Cardiac ventricle fibroblast (primary cell): Measurements from ENCODE around the gene CNTD1. TPM values are rescaled to one million over a fixed set of nuclear protein-coding genes. Genes with fewer than 3 reads are reported as not detected.

Experiments used
- total RNA-seq: library from RNA; depleted of rRNA; stranded (reverse); fragments of >200 nt; gene quantifications from 2 replicates; pipeline ENCODE4 v1.2.3, GENCODE V29; 2015

CNTD1 gene
- total RNA-seq: not detected in 2 replicates

DNA sequence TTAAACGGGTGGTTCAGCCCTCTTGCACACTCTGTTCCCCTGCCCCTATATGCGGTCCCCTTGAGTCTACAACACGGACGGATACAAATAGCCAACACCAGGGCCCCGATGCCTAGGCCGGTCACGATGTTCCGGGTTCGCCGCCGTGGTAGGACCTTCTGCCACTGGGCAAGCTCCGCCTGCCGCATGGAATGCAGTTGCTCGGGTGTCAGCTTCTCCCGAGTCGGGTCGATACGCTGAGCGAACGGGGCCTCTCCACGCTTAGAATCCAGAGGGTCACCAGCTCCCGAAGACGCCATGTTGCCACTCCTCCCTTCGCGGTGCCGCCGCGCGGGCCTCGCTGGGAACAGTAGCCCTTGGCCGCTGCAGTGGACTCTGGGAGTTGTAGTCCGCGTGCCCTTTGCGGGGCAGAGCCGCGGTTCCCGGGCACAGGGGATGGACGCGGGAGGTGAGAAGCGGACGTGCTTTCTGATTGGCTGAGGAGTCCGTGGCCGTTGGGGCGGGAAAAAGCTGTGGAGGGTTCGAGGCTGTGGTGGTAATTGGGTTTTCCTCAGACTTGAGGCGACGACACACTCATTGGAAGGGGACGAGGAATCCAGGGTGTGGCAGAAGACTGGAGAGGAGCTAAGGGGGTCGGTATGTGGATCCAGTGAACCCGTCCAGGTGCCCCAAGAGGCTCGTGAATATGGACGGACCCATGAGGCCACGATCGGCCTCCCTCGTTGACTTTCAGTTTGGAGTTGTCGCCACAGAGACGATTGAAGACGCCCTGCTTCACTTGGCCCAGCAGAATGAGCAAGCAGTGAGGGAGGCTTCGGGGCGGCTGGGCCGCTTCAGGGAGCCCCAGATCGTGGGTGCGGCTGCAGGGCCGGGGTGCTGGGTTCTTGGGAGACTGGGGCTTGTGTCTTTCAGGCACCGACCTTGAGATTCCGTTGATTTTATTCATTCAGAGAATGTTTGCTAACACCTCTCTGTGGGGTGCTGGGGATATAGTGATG, at the start of gene CNTD1, which contains the start of gene COA3:
CNTD1 (plus strand) TSS at position 479 of the 998 bp plus-strand sequence; CDS start at position 686, 207 bp downstream.
COA3 (minus strand) TSS at position 322 of the 998 bp plus-strand sequence; CDS start at position 299, 23 bp downstream.

GRCh38 chr17:42760652-42761581, 37.7 kb upstream of the CNTD1 start, which contains the start of gene RAMP2:
Gene RAMP2 (plus strand): TSS chr17:42761227. CDS start chr17:42761262, 35 bp downstream.

DNA sequence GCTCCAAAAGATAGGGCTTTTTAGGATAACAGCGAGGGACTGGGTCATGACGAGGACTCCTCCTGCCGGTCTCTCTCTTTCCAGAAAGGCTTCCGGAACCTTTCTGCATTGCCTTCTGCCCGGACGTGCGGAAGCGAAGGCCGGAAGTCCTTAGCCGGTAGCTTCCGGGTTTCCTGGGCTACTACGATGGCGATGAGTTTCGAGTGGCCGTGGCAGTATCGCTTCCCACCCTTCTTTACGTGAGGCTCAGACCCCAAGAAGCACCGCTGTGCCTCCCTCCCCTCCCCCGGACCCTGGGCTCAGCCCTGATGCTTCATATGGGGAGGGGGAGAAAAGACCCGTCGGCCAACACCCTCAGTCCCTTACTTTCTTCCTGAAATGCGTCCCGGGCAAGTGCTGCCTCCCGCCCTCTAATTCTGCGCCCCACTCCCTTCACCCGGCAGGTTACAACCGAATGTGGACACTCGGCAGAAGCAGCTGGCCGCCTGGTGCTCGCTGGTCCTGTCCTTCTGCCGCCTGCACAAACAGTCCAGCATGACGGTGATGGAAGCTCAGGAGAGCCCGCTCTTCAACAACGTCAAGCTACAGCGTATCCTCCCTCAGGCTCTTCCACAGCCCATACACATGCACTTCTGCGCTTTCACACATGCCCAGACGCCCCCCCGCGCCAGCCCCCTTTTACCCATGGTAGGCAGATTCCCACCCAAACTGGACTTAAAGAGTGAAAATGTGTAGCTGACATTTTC, 25.2 kb upstream of the CNTD1 start, which contains the start of gene VPS25:
VPS25 (plus strand) TSS at position 160 of the 746 bp plus-strand sequence; CDS start at position 187, 27 bp downstream.

DNA sequence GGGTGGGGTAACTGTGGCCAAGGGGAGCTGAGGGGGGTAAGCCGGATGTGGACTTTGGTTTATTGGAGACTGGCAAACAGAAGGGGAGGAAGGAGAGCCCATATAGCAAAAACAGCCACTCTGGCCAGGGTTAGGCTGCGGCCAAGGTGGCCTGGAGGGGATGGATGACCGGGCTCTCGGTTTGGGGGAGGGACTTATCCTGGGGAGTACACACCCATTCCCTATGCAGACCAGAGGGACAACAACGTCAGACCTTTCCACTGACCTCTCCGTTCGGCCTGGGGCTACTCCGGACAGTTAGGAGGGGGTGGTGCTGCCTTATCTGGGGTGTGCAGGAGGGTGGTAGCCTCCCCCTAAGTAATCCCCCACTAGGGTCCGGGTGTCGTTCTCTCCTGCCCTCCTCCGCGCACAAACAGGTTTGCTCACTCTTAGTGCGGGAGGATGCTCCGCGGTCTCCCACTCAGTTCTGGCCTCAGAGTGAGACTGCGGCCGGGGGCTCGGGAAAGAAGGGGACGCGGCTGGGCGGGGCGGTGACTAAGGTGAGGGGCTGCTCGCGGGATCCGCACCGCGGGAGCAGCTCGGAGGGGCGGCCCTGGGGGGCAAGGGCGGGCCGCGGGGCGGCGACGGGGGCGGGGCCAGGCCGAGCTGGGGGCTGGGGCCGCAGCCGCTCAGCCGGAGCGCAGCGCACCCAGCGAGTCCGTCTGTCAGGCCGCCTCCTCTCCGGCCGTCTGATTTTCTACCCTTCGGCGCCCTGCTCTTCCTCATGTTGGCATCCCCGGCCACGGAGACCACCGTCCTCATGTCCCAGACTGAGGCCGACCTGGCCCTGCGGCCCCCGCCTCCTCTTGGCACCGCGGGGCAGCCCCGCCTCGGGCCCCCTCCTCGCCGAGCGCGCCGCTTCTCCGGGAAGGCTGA, 18.5 kb upstream of the CNTD1 start, which contains the start of gene WNK4:
WNK4 (plus strand) TSS at position 675 of the 915 bp plus-strand sequence; CDS start at position 764, 89 bp downstream.

DNA sequence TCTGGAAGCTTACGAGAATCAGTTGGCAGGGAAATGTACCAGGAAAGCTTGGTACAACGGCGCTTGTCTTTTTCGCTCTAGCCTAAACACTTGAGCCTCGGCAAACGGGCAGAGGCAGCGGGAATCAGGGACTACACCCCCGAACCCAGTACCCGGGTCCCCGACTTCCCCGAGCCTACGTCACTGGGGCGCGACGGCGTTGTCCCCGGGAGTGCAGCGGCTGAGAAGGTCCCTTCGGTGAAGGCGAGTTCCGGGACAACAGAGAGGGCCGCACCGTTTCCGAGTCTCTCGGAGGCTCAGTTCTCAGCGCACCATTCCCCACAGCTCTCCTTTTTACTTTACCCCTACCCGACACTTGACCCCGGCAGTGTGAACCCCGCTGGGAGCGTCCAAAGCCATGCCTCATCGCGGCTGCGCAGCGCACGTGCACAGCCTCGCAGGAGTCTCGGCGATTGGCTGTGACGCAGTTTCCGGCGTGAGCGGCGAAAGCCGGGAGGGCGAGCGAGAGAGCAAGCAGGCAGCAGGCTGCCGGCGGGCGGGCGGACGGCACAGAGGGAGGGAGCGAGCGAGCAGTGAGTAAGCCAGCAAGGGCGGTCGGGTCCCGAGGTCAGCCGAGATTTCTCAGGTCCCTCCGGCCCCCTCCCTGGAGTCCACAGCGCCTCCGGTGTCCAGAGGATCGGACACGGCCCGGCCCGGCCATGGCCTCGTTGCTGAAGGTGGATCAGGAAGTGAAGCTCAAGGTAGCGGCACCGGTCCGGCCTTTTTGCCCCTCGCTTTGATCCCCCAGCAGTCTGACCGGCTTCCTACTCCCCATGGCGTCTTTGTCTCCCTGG, 34.5 kb downstream of the CNTD1 start, which contains the start of gene PSME3:
PSME3 (plus strand) TSS at position 464 of the 833 bp plus-strand sequence; CDS start at position 699, 235 bp downstream.

GRCh38 chr17:42844271-42844670, 45.6 kb downstream of the CNTD1 start, which contains the start of gene AOC2:
Gene AOC2 (plus strand): TSS chr17:42844580. CDS start chr17:42844627, 47 bp downstream.

GRCh38 chr17:42850954-42851353, 52.3 kb downstream of the CNTD1 start, which contains the start of gene AOC3:
Gene AOC3 (plus strand): TSS chr17:42851199. CDS start chr17:42851344, 145 bp downstream.

Other genes with a start within 250 kb of the CNTD1 start
- gene HSD17B1, start 245.9 kb upstream of the CNTD1 start, total RNA-seq: 0.10 and 1.6 TPM in 2 replicates
- 23.0 and 25.2 TPM in 2 replicates for gene COASY, start 236.7 kb upstream of the CNTD1 start, total RNA-seq
- gene MLX, start 231.8 kb upstream of the CNTD1 start, total RNA-seq: 23.6 and 29.6 TPM in 2 replicates
- gene PSMC3IP, start 221.1 kb upstream of the CNTD1 start, total RNA-seq: 0.64 and 0.81 TPM in 2 replicates
- 42.9 and 44.5 TPM in 2 replicates for gene RETREG3, start 189.5 kb upstream of the CNTD1 start, total RNA-seq
- 21.8 and 25.5 TPM in 2 replicates for gene TUBG1, start 189.2 kb upstream of the CNTD1 start, total RNA-seq
- gene TUBG2, start 139.6 kb upstream of the CNTD1 start, total RNA-seq: 7.3 and 9.0 TPM in 2 replicates
- gene PLEKHH3, start 121.9 kb upstream of the CNTD1 start, total RNA-seq: 14.2 and 16.8 TPM in 2 replicates
- gene CCR10, start 117.0 kb upstream of the CNTD1 start, total RNA-seq: 1.5 and 2.2 TPM in 2 replicates
- 15.3 and 15.6 TPM in 2 replicates for gene CNTNAP1, start 116.3 kb upstream of the CNTD1 start, total RNA-seq
- gene EZH1, start 53.8 kb upstream of the CNTD1 start, total RNA-seq: 13.1 and 14.2 TPM in 2 replicates
- 0.24 and 1.8 TPM in 2 replicates for gene RAMP2, start 37.6 kb upstream of the CNTD1 start, total RNA-seq
- gene VPS25, start 25.4 kb upstream of the CNTD1 start, total RNA-seq: 50.6 and 60.9 TPM in 2 replicates
- gene WNK4, start 18.3 kb upstream of the CNTD1 start, total RNA-seq: 1.4 and 1.5 TPM in 2 replicates
- 46.9 and 82.1 TPM in 2 replicates for gene COA3, start 157 bp upstream of the CNTD1 start, total RNA-seq
- gene BECN1, start 25.4 kb downstream of the CNTD1 start, total RNA-seq: 57.2 and 68.1 TPM in 2 replicates
- 61.2 and 74.0 TPM in 2 replicates for gene PSME3, start 34.5 kb downstream of the CNTD1 start, total RNA-seq
- gene AOC2, start 45.7 kb downstream of the CNTD1 start, total RNA-seq: 0.34 and 1.4 TPM in 2 replicates
- gene AOC3, start 52.3 kb downstream of the CNTD1 start, total RNA-seq: 3.3 and 6.3 TPM in 2 replicates
- gene G6PC1, start 101.9 kb downstream of the CNTD1 start, total RNA-seq: not detected in 2 replicates
- 23.8 and 28.5 TPM in 2 replicates for gene AARSD1, start 165.6 kb downstream of the CNTD1 start, total RNA-seq
- not detected in 2 replicates for gene PTGES3L, start 181.2 kb downstream of the CNTD1 start, total RNA-seq
- gene RUNDC1, start 181.7 kb downstream of the CNTD1 start, total RNA-seq: 7.2 and 9.4 TPM in 2 replicates
- gene RPL27, start 199.6 kb downstream of the CNTD1 start, total RNA-seq: 1,508 and 1,514 TPM in 2 replicates
- 33.2 and 40.8 TPM in 2 replicates for gene IFI35, start 207.9 kb downstream of the CNTD1 start, total RNA-seq
- 154 and 167 TPM in 2 replicates for gene VAT1, start 223.5 kb downstream of the CNTD1 start, total RNA-seq
- 0.19 and 0.20 TPM in 2 replicates for gene RND2, start 226.4 kb downstream of the CNTD1 start, total RNA-seq